ENCODE results near the gene SGK1. TPM values are rescaled to one million over a fixed set of nuclear protein-coding genes. Genes with fewer than 3 reads are reported as not detected.

Gene SGK1
- total and polyA plus RNA-seq, 10 of the 15 experiments (the other 5 are each of a cell fraction or from before 2014, with no cell fraction given): 0.62 to 5.1 (median 2.9) TPM

- WGBS (ENCODE audit: insufficient coverage, insufficient replicate concordance, low lambda C conversion rate, missing lambda C conversion rate): 32% methylated on average over 6 of the region's 6 CpGs
- no peaks in the 10 kb centered on the region for H4K20me1 ChIP-seq (ENCODE audit: control insufficient read depth, insufficient read depth)
Measured at GRCh38 chr6:134340179-134340975, 22.5 kb upstream of the SGK1 start.

GRCh38 chr6:134339216-134339615, 21.3 kb upstream of the SGK1 start:
- no peak overlapping the region for H3K27ac ChIP-seq (ENCODE audit: control insufficient read depth, insufficient read depth)
- ATAC-seq (no peak), DNase-seq (ENCODE audit: low read depth, low spot score) (no peak), FAIRE-seq (no peak)
- H3K4me2 ChIP-seq (ENCODE audit: control insufficient read depth, insufficient read depth): no peak overlapping the region
- RAD21 ChIA-PET (ENCODE audit: unreplicated experiment): no interaction called here
- no peaks in the 10 kb centered on the region for H4K20me1 ChIP-seq (ENCODE audit: control insufficient read depth, insufficient read depth)
- SMC1A ChIA-PET (ENCODE audit: uncharacterized antibody, unreplicated experiment): no interaction called here
- no TSS peak for BruUV-seq (replicated peaks)
- intact Hi-C loops (cut with micrococcal nuclease; ENCODE audit: unreplicated experiment) (no loop called here), in situ Hi-C loops (cut with MboI) (no loop called here)
- H3K27me3 ChIP-seq (replicated peaks in 1 of 2; ENCODE audit: control insufficient read depth in 2 of 2, insufficient read depth in 2 of 2, low read length in 1 of 2): no peaks in the 10 kb centered on the region
- H2AFZ ChIP-seq (ENCODE audit: control insufficient read depth, low read depth, low read length): no peak overlapping the region
- H3K9ac ChIP-seq (ENCODE audit: control insufficient read depth, insufficient read depth, low read length): no peak overlapping the region
- no peaks in the 10 kb centered on the region for H3K36me3 ChIP-seq (ENCODE audit: control insufficient read depth in 2 of 2, insufficient read depth in 2 of 2, low read length in 1 of 2)
- no peaks in the 10 kb centered on the region for H3K79me2 ChIP-seq (ENCODE audit: control insufficient read depth, insufficient read depth, low read length)
- H3K4me1 ChIP-seq (ENCODE audit: control insufficient read depth, insufficient read depth, low read length): no peaks in the 10 kb centered on the region
- CTCF ChIA-PET: no interaction called here
- no peak overlapping the region for H3K4me3 ChIP-seq
- POLR2A ChIA-PET: no interaction called here
- no peaks in the 10 kb centered on the region for H3K9me3 ChIP-seq (replicated peaks; ENCODE audit: control insufficient read depth, insufficient read depth, low read length)
- no peak for TF ChIP-seq ZBTB11 (CRISPR knock-in tag; IDR thresholded peaks at IDR 0.05)
- TF ChIP-seq, protein P1, sequence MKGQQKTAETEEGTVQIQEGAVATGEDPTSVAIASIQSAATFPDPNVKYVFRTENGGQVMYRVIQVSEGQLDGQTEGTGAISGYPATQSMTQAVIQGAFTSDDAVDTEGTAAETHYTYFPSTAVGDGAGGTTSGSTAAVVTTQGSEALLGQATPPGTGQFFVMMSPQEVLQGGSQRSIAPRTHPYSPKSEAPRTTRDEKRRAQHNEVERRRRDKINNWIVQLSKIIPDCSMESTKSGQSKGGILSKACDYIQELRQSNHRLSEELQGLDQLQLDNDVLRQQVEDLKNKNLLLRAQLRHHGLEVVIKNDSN (IDR thresholded peaks at IDR 0.05; ENCODE audit: borderline replicate concordance, extremely low read length, insufficient read depth, low read depth, low read length): no peak
- TF ChIP-seq POLR2A (IDR thresholded peaks at IDR 0.05; ENCODE audit: low read depth, low read length): no peak
- TF ChIP-seq YBX1 (IDR thresholded peaks at IDR 0.05): no peak
- no peak for TF ChIP-seq STAT3 (IDR thresholded peaks at IDR 0.05; ENCODE audit: low read depth, low read length)
- TF ChIP-seq, protein P2, sequence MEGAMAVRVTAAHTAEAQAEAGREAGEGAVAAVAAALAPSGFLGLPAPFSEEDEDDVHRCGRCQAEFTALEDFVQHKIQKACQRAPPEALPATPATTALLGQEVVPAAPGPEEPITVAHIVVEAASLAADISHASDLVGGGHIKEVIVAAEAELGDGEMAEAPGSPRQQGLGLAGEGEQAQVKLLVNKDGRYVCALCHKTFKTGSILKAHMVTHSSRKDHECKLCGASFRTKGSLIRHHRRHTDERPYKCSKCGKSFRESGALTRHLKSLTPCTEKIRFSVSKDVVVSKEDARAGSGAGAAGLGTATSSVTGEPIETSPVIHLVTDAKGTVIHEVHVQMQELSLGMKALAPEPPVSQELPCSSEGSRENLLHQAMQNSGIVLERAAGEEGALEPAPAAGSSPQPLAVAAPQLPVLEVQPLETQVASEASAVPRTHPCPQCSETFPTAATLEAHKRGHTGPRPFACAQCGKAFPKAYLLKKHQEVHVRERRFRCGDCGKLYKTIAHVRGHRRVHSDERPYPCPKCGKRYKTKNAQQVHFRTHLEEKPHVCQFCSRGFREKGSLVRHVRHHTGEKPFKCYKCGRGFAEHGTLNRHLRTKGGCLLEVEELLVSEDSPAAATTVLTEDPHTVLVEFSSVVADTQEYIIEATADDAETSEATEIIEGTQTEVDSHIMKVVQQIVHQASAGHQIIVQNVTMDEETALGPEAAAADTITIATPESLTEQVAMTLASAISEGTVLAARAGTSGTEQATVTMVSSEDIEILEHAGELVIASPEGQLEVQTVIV (IDR thresholded peaks at IDR 0.05; ENCODE audit: borderline replicate concordance, partially characterized antibody): no peak

More at GRCh38 chr6:134340179-134340975, 22.5 kb upstream of the SGK1 start:
- Histone ChIP-seq H2AFZ (ENCODE audit: control insufficient read depth, low read depth, low read length) (no peak overlapping the region), H3K27me3 (replicated peaks in 1 of 2; ENCODE audit: control insufficient read depth in 2 of 2, insufficient read depth in 2 of 2, low read length in 1 of 2) (no peaks in the 10 kb centered on the region), H3K4me2 (ENCODE audit: control insufficient read depth, insufficient read depth) (no peak overlapping the region), H3K4me1 (ENCODE audit: control insufficient read depth, insufficient read depth, low read length) (no peaks in the 10 kb centered on the region), H3K9me3 (replicated peaks; ENCODE audit: control insufficient read depth, insufficient read depth, low read length) (no peaks in the 10 kb centered on the region), H3K27ac (ENCODE audit: control insufficient read depth, insufficient read depth) (no peak overlapping the region), H3K9ac (ENCODE audit: control insufficient read depth, insufficient read depth, low read length) (no peak overlapping the region), H3K36me3 (ENCODE audit: control insufficient read depth in 2 of 2, insufficient read depth in 2 of 2, low read length in 1 of 2) (no peaks in the 10 kb centered on the region), H3K4me3 (no peak overlapping the region), H3K79me2 (ENCODE audit: control insufficient read depth, insufficient read depth, low read length) (no peaks in the 10 kb centered on the region)
- no TSS peak for BruUV-seq (replicated peaks)
- ATAC-seq: no peak
- RAD21 ChIA-PET (ENCODE audit: unreplicated experiment): interaction anchor here (1.6 kb wide), 1 partner anchor 33 kb away, joined by 7 read pairs; no protein-coding TSS in a partner anchor
- in situ Hi-C loops (cut with MboI) (no loop called here), intact Hi-C loops (cut with micrococcal nuclease; ENCODE audit: unreplicated experiment) (no loop called here)
- TF ChIP-seq MYB (IDR thresholded peaks at IDR 0.05; ENCODE audit: borderline replicate concordance, low read depth, low read length): no peak
- TF ChIP-seq, protein P1 (IDR thresholded peaks at IDR 0.05; ENCODE audit: borderline replicate concordance, extremely low read length, insufficient read depth, low read depth, low read length): no peak
- no peak for DNase-seq (ENCODE audit: low read depth, low spot score)
- CTCF ChIA-PET: interaction anchor here (1.0 to 1.6 kb wide), 3 partner anchors 9 to 12 kb away, joined by 3 to 4 read pairs (median 4); no protein-coding TSS in a partner anchor
- POLR2A ChIA-PET: no interaction called here
- SMC1A ChIA-PET (ENCODE audit: uncharacterized antibody, unreplicated experiment): interaction anchor here (0.9 to 1.4 kb wide), 4 partner anchors 11 to 33 kb away, joined by 3 to 4 read pairs (median 4); no protein-coding TSS in a partner anchor
- no peak for FAIRE-seq
